OCI-LY1 (cell line): ENCODE results near the gene OAS3.

ENCODE experiments used
- H2AFZ ChIP-seq: fragments of 200-600 bp; sonication (generic), shearing (Covaris generic); 2 replicates; pipeline ENCODE4 v1.6.0; 2014; ENCODE audit warnings: antibody characterized with exemption, mild to moderate bottlenecking, low read length
- H3F3A ChIP-seq: fragments of 200-600 bp; sonication (generic), shearing (Covaris generic); 2 replicates; pipeline ENCODE4 v1.6.0; 2014; ENCODE audit warnings: mild to moderate bottlenecking, antibody characterized with exemption, low read length, moderate library complexity; ENCODE audit not compliant: insufficient read depth
- H3K27ac ChIP-seq: fragments of 200-600 bp; sonication (generic); 2 replicates; pipeline ENCODE4 v1.5.1; 2014; ENCODE audit warnings: low read length, mixed run types, mild to moderate bottlenecking, low read depth; ENCODE audit not compliant: poor library complexity, severe bottlenecking
- H3K27me3 ChIP-seq: fragments of 200-600 bp; sonication (generic); 2 replicates; pipeline ENCODE4 v1.6.0; 2014; ENCODE audit warnings: antibody characterized with exemption, mild to moderate bottlenecking, low read length, moderate library complexity; ENCODE audit not compliant: insufficient read depth
- H3K36me3 ChIP-seq: fragments of 200-600 bp; sonication (generic); 2 replicates; pipeline ENCODE4 v1.6.1; 2014; ENCODE audit warnings: mild to moderate bottlenecking, antibody characterized with exemption, low read length, moderate library complexity, mixed read lengths; ENCODE audit not compliant: insufficient read depth
- H3K4me1 ChIP-seq: fragments of 200-600 bp; sonication (generic); 2 replicates; pipeline ENCODE4 v1.5.1; 2014; ENCODE audit warnings: mild to moderate bottlenecking, low read length, moderate library complexity; ENCODE audit not compliant: insufficient read depth, severe bottlenecking
- H3K4me2 ChIP-seq: fragments of 200-600 bp; sonication (generic), shearing (Covaris generic); 2 replicates; pipeline ENCODE4 v1.6.1; 2014; ENCODE audit warnings: low read length
- H3K4me3 ChIP-seq: fragments of 200-600 bp; sonication (generic); 2 replicates; pipeline ENCODE4 v1.5.1; 2014; ENCODE audit warnings: low read length, low read depth, mild to moderate bottlenecking, mixed read lengths; ENCODE audit not compliant: poor library complexity, severe bottlenecking
- H3K79me2 ChIP-seq: fragments of 200-600 bp; shearing (Covaris generic); 2 replicates; pipeline ENCODE4 v1.6.1; 2016; ENCODE audit warnings: mixed run types, low read length, mixed read lengths; ENCODE audit not compliant: insufficient read depth
- H3K9ac ChIP-seq: fragments of 200-600 bp; sonication (generic), shearing (Covaris generic); 2 replicates; pipeline ENCODE4 v1.6.1; 2014; ENCODE audit warnings: mild to moderate bottlenecking, low read length, mixed read lengths
- H3K9me2 ChIP-seq: fragments of 200-600 bp; sonication (generic), shearing (Covaris generic); 2 replicates; pipeline ENCODE4 v1.6.1; 2014; ENCODE audit warnings: low read depth, mild to moderate bottlenecking, low read length, mixed read lengths
- H3K9me3 ChIP-seq: fragments of 200-600 bp; shearing (Covaris generic); 2 replicates; pipeline ENCODE4 v1.6.1; 2014; ENCODE audit warnings: low read length, mixed read lengths
- H4K20me1 ChIP-seq: fragments of 200-600 bp; sonication (generic), shearing (Covaris generic); 2 replicates; pipeline ENCODE4 v1.6.0; 2016; ENCODE audit warnings: mild to moderate bottlenecking, low read length; ENCODE audit not compliant: insufficient read depth
- EZH2 ChIP-seq: fragments of 200-600 bp; sonication (generic), shearing (Covaris generic); IDR thresholded peaks from 2 replicates; pipeline ENCODE4 v1.8.0; 2017; ENCODE audit warnings: borderline replicate concordance, mixed run types, mild to moderate bottlenecking, antibody characterized with exemption, low read length, moderate library complexity, mixed read lengths
- TF ChIP-seq, protein P1 (sequence below): fragments of 200-600 bp; sonication (generic), shearing (Covaris generic); IDR thresholded peaks from 2 replicates; pipeline ENCODE4 v1.5.1; 2017; ENCODE audit warnings: mild to moderate bottlenecking, antibody characterized with exemption, low read length, moderate library complexity, mixed read lengths

Gene OAS3

GRCh38 chr12:112942572-112942971 is 4.3 kb downstream of the OAS3 start:
- no peak overlapping the region for H2AFZ ChIP-seq
- H3K9me3 ChIP-seq: 0 out of 2 replicates have a peak, but pooled peaks cover 2% of the 10 kb centered on the region
- H3K4me2 ChIP-seq: no peak overlapping the region
- no peaks in the 10 kb centered on the region for H4K20me1 ChIP-seq
- TF ChIP-seq, protein P1, sequence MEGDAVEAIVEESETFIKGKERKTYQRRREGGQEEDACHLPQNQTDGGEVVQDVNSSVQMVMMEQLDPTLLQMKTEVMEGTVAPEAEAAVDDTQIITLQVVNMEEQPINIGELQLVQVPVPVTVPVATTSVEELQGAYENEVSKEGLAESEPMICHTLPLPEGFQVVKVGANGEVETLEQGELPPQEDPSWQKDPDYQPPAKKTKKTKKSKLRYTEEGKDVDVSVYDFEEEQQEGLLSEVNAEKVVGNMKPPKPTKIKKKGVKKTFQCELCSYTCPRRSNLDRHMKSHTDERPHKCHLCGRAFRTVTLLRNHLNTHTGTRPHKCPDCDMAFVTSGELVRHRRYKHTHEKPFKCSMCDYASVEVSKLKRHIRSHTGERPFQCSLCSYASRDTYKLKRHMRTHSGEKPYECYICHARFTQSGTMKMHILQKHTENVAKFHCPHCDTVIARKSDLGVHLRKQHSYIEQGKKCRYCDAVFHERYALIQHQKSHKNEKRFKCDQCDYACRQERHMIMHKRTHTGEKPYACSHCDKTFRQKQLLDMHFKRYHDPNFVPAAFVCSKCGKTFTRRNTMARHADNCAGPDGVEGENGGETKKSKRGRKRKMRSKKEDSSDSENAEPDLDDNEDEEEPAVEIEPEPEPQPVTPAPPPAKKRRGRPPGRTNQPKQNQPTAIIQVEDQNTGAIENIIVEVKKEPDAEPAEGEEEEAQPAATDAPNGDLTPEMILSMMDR: no peak
- TF ChIP-seq EZH2: no peak
- H3K4me3 ChIP-seq: no peak overlapping the region
- H3F3A ChIP-seq: no peaks in the 10 kb centered on the region
- no peaks in the 10 kb centered on the region for H3K36me3 ChIP-seq
- H3K9me2 ChIP-seq: no peaks in the 10 kb centered on the region
- H3K79me2 ChIP-seq: no peaks in the 10 kb centered on the region
- H3K27me3 ChIP-seq: no peaks in the 10 kb centered on the region
- no peak overlapping the region for H3K9ac ChIP-seq
- H3K27ac ChIP-seq: no peak overlapping the region
- peaks cover 28% of the 10 kb centered on the region for H3K4me1 ChIP-seq

GRCh38 chr12:112944024-112944690 is 5.9 kb downstream of the OAS3 start:
- H3K27me3 ChIP-seq: no peaks in the 10 kb centered on the region
- H3K4me2 ChIP-seq: no peak overlapping the region
- no peak overlapping the region for H2AFZ ChIP-seq
- 0 out of 2 replicates have a peak, but pooled peaks cover 2% of the 10 kb centered on the region for H3K9me3 ChIP-seq
- no peak overlapping the region for H3K4me3 ChIP-seq
- H3K9ac ChIP-seq: no peak overlapping the region
- H3K79me2 ChIP-seq: no peaks in the 10 kb centered on the region
- H3K9me2 ChIP-seq: no peaks in the 10 kb centered on the region
- H3K27ac ChIP-seq: no peak overlapping the region
- H4K20me1 ChIP-seq: no peaks in the 10 kb centered on the region
- H3K4me1 ChIP-seq: peaks cover 14% of the 10 kb centered on the region
- H3K36me3 ChIP-seq: no peaks in the 10 kb centered on the region
- no peak for TF ChIP-seq EZH2
- TF ChIP-seq, protein P1: no peak
- H3F3A ChIP-seq: no peaks in the 10 kb centered on the region

DNA sequence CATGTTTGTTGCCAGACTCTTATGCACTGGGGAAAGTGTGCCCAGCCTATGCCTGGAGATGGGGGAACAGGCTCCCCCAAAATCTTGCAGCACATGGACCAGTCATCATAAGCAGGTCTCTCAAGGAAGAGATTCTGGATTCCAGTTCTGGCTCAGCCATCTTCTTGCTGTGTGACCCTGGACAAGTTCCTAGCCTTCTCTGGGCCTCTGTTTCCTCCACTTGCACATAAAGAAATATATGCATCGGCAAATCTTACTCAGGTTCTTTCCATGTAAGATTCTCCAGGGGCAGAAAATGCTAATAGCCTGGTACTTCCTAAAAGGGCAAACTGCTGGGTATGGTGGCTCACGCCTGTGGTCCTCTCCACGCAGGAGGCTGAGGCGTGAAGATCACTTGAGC is 7.2 kb downstream of the OAS3 start:
- no peaks in the 10 kb centered on the region for H3K79me2 ChIP-seq
- H4K20me1 ChIP-seq: no peaks in the 10 kb centered on the region
- H3K4me2 ChIP-seq: no peak overlapping the region
- no peak overlapping the region for H3K27ac ChIP-seq
- H3K9me3 ChIP-seq: 0 out of 2 replicates have a peak, but pooled peaks cover 2% of the 10 kb centered on the region
- no peak overlapping the region for H3K4me3 ChIP-seq
- TF ChIP-seq, protein P1: no peak
- TF ChIP-seq EZH2: no peak
- no peaks in the 10 kb centered on the region for H3K9me2 ChIP-seq
- H3K36me3 ChIP-seq: no peaks in the 10 kb centered on the region
- H3F3A ChIP-seq: no peaks in the 10 kb centered on the region
- peaks cover under 1% of the 10 kb centered on the region for H3K4me1 ChIP-seq
- H2AFZ ChIP-seq: no peak overlapping the region
- H3K27me3 ChIP-seq: no peaks in the 10 kb centered on the region
- H3K9ac ChIP-seq: no peak overlapping the region
